HG02642 (cell line): ENCODE data around the gene AHNAK.
"Not testable (repeated sequence)": the region's sequence is repeated elsewhere in the genome, so short reads cannot be mapped to it uniquely, and the experiment has no call there.

Source experiments
- ATAC-seq: cut with Tn5 transposase; IDR thresholded peaks from one replicate; pipeline ENCODE4 v1.9.1; 2021; ENCODE audit warnings: mild to moderate bottlenecking; ENCODE audit not compliant: unreplicated experiment, poor library complexity

The AHNAK gene

DNA sequence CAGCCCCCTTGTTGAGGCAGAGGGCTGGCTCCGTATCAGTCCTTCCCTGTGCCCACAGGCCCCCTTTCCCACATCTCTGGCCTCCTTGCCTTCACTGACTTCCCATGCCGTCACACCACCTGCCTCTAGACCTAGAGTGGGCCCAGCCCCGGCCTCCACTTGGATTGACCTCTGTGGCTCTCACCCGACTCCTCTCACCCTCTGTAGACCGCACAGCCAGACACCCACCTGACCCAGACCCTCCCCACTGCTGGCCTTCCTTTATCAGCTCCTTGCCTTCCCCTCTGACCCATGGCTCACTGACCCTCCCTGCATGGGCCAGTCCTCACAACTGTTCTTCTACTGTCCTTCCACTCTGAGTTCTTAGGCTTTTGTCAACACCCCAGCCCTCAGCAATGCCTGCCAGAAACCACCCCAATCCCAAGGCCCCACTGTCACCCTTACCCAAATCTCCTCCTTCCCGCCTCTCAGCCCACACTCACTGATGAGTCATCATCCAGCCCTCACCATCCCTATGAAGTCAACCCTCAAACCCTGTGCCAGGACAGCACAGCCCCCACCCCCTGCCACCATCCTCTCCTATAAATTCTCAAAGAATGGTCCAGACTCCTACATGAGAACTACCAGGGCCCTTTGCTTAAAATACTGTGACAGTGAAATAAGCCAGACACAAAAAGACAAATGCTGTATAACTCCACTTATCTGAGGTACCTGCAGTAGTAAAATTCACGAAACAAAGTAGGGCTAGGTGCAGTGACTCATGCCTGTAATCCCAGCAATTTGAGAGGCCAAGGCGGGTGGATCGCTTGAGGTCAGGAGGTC, 74.3 kb downstream of the AHNAK start:
- no peak for ATAC-seq

GRCh38 chr11:62471603-62472002, 75.0 kb downstream of the AHNAK start:
- no peak for ATAC-seq

DNA sequence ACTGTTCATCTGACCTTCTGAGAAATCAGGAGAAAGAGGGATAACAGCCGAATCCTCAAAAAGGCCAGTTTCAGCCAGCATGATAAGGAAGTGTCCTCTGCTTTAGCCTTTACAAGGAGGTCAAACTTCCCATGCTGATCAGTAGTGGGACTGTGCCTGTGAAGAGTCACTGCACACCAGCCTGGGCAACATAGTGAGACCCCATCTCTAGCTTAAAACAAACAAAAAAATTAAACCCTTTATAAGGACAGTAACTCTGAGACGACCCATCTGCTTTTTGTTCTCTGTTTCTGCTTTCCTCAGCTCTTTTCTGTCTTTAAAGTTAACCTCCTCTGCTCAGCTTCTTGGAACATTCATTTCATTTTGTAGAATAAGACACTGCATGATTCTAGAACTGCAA, 78.0 kb downstream of the AHNAK start:
- no peak for ATAC-seq

DNA sequence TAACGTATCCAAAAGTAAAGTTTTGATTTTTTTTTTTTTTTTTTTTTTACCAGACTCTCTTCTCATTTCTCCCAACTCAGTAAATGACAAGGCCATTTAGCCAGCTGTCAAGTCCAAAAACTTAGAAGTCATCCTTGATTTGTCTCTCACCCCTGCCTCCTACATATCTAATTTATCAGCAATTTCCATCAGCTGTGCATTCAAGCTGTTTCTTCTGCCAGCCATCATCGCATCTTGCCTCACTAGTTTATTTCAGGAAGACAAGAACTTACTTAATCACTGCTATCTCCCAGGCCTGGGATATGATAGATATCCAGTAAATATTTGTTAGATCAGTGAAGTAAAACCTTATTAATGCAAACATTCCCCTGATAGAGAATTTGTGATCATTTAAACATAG, 80.2 kb downstream of the AHNAK start:
- no peak for ATAC-seq

- no peak for ATAC-seq
Measured at GRCh38 chr11:62464655-62465054, 82.0 kb downstream of the AHNAK start.

GRCh38 chr11:62463121-62463542, 83.5 kb downstream of the AHNAK start:
- ATAC-seq, result no peak

DNA sequence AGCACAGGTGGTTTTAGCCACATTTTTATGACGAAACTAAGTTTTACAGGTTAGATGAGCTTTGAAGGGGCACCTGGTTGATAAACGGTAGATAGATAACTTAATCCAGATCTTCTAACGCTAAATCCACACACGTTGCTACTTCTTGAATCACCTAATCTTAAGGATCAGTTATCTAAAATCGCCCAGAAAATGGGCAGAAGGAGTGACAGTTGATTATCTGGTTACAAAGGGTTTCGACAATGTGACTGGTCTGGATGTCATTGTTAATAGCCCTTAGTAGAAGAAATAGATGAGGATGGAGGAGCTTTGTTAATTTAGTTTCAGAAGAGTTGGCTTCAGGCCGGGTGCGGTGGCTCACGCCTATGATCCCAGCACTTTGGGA, 84.1 kb downstream of the AHNAK start:
- no peak for ATAC-seq

- ATAC-seq, result no peak
Measured at GRCh38 chr11:62461740-62462507, 84.7 kb downstream of the AHNAK start.

- ATAC-seq, result no peak
Measured at GRCh38 chr11:62459080-62459479, 87.5 kb downstream of the AHNAK start.

- ATAC-seq, result no peak
Measured at GRCh38 chr11:62458212-62459002, 88.2 kb downstream of the AHNAK start.

GRCh38 chr11:62457478-62457877, 89.1 kb downstream of the AHNAK start:
- ATAC-seq, result no peak

DNA sequence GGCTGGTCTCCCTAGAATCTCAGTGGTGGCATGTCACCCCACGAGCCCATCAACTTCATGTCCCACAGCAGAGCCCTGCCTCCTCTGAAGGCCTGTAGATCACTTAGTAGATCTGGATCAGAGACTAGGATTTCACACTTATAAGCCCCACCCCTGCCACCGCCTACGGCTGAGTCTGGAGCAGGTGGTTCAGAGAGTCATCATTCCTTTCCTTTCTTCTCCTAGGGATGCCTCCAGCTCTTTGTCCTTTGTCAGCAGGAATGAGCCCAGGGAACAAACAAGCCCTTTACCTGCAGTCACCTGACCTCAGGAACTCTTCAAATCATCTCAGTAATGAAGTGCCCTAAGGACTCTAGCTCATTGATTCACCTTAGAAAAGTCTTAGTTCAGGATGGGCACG, 90.0 kb downstream of the AHNAK start:
- ATAC-seq, result no peak

- ATAC-seq, result no peak
Measured at GRCh38 chr11:62452839-62453468, 93.7 kb downstream of the AHNAK start.

GRCh38 chr11:62452261-62452660, 94.3 kb downstream of the AHNAK start:
- ATAC-seq, result no peak

GRCh38 chr11:62451241-62451621, 95.4 kb downstream of the AHNAK start:
- no peak for ATAC-seq

- ATAC-seq, result no peak
Measured at GRCh38 chr11:62450543-62451240, 95.9 kb downstream of the AHNAK start.

DNA sequence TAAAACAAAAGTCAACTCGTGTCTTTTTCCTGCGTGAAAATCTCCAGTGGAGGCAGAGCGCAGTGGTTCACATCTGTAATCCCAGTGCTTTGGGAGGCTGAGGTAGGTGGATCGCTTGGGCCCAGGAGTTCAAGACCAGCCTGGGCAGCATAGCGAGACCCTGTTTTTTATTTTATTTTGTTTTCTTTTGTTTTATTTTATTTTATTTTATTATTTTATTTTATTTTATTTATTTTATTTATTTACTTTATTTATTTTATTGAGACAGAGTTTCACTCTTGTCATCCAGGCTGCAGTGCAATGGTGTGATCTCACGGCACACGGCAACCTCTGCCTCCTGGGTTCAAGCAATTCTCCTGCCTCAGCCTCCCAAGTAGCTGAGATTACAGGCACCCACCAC, 96.7 kb downstream of the AHNAK start:
- ATAC-seq, result not testable (repeated sequence)

- ATAC-seq, result no peak
Measured at GRCh38 chr11:62449451-62449851, 97.2 kb downstream of the AHNAK start.

DNA sequence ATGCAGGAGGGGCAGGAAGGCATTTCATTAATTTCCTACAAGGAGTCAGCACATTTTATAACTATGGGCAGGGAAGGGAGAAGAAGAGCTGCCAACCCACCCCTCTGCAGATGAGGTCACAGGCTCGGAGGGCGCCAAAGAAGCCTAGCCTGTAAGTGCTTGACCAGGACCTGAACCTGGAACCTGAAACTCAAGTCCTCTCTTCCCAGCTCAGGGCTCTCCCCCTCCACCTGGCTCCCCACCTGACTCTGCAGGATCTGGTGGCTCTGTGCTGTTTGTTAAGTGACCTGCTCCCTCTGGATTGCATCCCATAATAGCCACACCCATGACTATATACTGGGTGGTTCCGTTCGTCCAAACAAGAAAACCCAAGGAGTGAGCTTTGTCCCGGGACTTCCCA, 100.5 kb downstream of the AHNAK start:
- no peak for ATAC-seq

DNA sequence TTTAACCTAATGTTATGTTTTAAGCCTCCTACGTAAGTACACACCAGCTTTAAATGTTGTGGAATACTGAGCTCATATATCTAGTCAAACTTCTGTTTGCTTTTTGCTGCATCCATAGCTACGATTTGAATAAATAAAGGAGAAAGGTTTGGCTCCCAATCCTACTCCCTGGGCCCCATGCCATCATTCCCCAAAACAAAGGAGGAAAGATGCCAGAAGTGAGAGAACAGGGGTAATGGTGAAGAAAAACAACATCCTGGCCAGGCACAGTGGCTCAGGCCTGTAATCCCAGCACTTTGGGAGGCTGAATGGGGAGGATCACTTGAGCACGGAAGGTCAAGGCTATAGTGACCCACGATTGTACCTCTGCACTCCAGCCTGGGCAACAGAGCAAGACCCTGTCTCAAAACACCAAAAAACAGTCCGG, 101.3 kb downstream of the AHNAK start:
- no peak for ATAC-seq
